HepG2 (cell line): ENCODE measurements around the gene CTLA4. TPM values are rescaled to one million over a fixed set of nuclear protein-coding genes. Genes with fewer than 3 reads are reported as not detected.

Source experiments
- FOXP1 ChIP-seq, 2 experiments: fragments of 450-650 bp in 1 of 2; IDR thresholded peaks; 2 replicates each; pipeline ENCODE4 v1.6.1; 2017 to 2018; ENCODE audit warnings: antibody characterized with exemption in 1 of 2
- GFI1 ChIP-seq: sonication (generic); formaldehyde crosslinking; IDR thresholded peaks from 2 replicates; pipeline ENCODE4 v1.5.0; 2020; ENCODE audit warnings: missing genetic modification reagents, mild to moderate bottlenecking, borderline replicate concordance
- KLF11 ChIP-seq: IDR thresholded peaks from 2 replicates; pipeline ENCODE4 v1.6.1; 2016; ENCODE audit warnings: missing compliant biosample characterization
- LCORL ChIP-seq, 2 experiments: fragments of 450-650 bp in 1 of 2; sonication (generic) in 1 of 2; formaldehyde crosslinking in 1 of 2; IDR thresholded peaks; 2 replicates each; pipeline versions ENCODE4 v1.5.0 to v1.6.1; 2017 to 2020; ENCODE audit warnings: antibody characterized with exemption in 1 of 2, missing genetic modification reagents in 1 of 2
- NFYB ChIP-seq: sonication (generic); formaldehyde crosslinking; IDR thresholded peaks from 2 replicates; pipeline ENCODE4 v1.4.0; 2020; ENCODE audit warnings: missing genetic modification reagents
- POGZ ChIP-seq: sonication (generic); formaldehyde crosslinking; IDR thresholded peaks from 2 replicates; pipeline ENCODE4 v1.4.0; 2020; ENCODE audit warnings: mild to moderate bottlenecking, missing genetic modification reagents
- TAF15 ChIP-seq: fragments of 200-400 bp; formaldehyde crosslinking; IDR thresholded peaks from one replicate; pipeline ENCODE4 v1.6.1; 2018; ENCODE audit warnings: mild to moderate bottlenecking, low read depth, low read length; ENCODE audit not compliant: poor library complexity, severe bottlenecking
- TEF ChIP-seq: sonication (generic); formaldehyde crosslinking; IDR thresholded peaks from 2 replicates; pipeline ENCODE4 v1.5.0; 2020; ENCODE audit warnings: missing genetic modification reagents
- ZEB1 ChIP-seq: IDR thresholded peaks from 2 replicates; pipeline ENCODE4 v1.6.1; 2012; ENCODE audit warnings: mild to moderate bottlenecking, low read depth, inconsistent platforms; ENCODE audit not compliant: insufficient replicate concordance
- ZGPAT ChIP-seq: IDR thresholded peaks from 2 replicates; pipeline ENCODE4 v1.6.1; 2016; ENCODE audit warnings: mild to moderate bottlenecking
- ZMYM4 ChIP-seq: sonication (generic); formaldehyde crosslinking; IDR thresholded peaks from 2 replicates; pipeline ENCODE4 v1.8.1; 2023; ENCODE audit warnings: mild to moderate bottlenecking, missing genetic modification reagents
- ZNF263 ChIP-seq: sonication (generic); formaldehyde crosslinking; IDR thresholded peaks from 2 replicates; pipeline ENCODE4 v1.4.0; 2020; ENCODE audit warnings: missing genetic modification reagents
- ZNF33B ChIP-seq: sonication (generic); formaldehyde crosslinking; IDR thresholded peaks from 2 replicates; pipeline ENCODE4 v1.5.1; 2020; ENCODE audit warnings: mild to moderate bottlenecking, missing genetic modification reagents
- ZNF747 ChIP-seq: sonication (generic); formaldehyde crosslinking; IDR thresholded peaks from 2 replicates; pipeline ENCODE4 v1.8.1; 2023; ENCODE audit warnings: missing genetic modification reagents, mild to moderate bottlenecking, borderline replicate concordance
- ZNF782 ChIP-seq: sonication (generic); formaldehyde crosslinking; IDR thresholded peaks from 2 replicates; pipeline ENCODE4 v1.4.0; 2020; ENCODE audit warnings: missing genetic modification reagents, mild to moderate bottlenecking, borderline replicate concordance
- polyA plus RNA-seq, 8 experiments: library from polyadenylated mRNA; depleted of rRNA in 3 of 8; stranded (reverse) in 7 of 8; unstranded in 1 of 8; fragments of >200 nt; fragmentation: Illumina TruSeq in 4 of 8; extraction: Trizol in 4 of 8; gene quantifications; 2 replicates each; pipeline versions ENCODE4 v1.2.1 to v1.2.3, GENCODE V29; 2011 to 2016; ENCODE audit warnings: low read depth in 4 of 8, missing spikeins in 1 of 8, mixed read lengths in 1 of 8; ENCODE audit not compliant: insufficient read depth in 1 of 8
- total RNA-seq, 5 experiments: library from RNA; depleted of rRNA; stranded (reverse); fragments of >200 nt; fragmentation: Illumina TruSeq; extraction: Trizol; gene quantifications; 2 replicates each; pipeline ENCODE4 v1.2.3, GENCODE V29; 2016; ENCODE audit warnings: low read depth in 1 of 5
- TF ChIP-seq, protein P1 (sequence below): sonication (generic); formaldehyde crosslinking; IDR thresholded peaks from one replicate; pipeline ENCODE4 v1.5.1; 2020; ENCODE audit warnings: mild to moderate bottlenecking, missing genetic modification reagents; ENCODE audit errors: not compliant biosample characterization
- TF ChIP-seq, protein P2 (sequence below): sonication (generic); formaldehyde crosslinking; IDR thresholded peaks from 2 replicates; pipeline ENCODE4 v1.5.1; 2020; ENCODE audit warnings: missing genetic modification reagents, mild to moderate bottlenecking, borderline replicate concordance

The CTLA4 gene
- total and polyA plus RNA-seq, 2 of the 13 experiments (the other 11 are each of a cell fraction or from before 2014, with no cell fraction given) = 0.16 TPM; not detected in 1

GRCh38 chr2:203913947-203914346 lies 46.4 kb downstream of the CTLA4 start (continued):
- TF ChIP-seq, protein P1, sequence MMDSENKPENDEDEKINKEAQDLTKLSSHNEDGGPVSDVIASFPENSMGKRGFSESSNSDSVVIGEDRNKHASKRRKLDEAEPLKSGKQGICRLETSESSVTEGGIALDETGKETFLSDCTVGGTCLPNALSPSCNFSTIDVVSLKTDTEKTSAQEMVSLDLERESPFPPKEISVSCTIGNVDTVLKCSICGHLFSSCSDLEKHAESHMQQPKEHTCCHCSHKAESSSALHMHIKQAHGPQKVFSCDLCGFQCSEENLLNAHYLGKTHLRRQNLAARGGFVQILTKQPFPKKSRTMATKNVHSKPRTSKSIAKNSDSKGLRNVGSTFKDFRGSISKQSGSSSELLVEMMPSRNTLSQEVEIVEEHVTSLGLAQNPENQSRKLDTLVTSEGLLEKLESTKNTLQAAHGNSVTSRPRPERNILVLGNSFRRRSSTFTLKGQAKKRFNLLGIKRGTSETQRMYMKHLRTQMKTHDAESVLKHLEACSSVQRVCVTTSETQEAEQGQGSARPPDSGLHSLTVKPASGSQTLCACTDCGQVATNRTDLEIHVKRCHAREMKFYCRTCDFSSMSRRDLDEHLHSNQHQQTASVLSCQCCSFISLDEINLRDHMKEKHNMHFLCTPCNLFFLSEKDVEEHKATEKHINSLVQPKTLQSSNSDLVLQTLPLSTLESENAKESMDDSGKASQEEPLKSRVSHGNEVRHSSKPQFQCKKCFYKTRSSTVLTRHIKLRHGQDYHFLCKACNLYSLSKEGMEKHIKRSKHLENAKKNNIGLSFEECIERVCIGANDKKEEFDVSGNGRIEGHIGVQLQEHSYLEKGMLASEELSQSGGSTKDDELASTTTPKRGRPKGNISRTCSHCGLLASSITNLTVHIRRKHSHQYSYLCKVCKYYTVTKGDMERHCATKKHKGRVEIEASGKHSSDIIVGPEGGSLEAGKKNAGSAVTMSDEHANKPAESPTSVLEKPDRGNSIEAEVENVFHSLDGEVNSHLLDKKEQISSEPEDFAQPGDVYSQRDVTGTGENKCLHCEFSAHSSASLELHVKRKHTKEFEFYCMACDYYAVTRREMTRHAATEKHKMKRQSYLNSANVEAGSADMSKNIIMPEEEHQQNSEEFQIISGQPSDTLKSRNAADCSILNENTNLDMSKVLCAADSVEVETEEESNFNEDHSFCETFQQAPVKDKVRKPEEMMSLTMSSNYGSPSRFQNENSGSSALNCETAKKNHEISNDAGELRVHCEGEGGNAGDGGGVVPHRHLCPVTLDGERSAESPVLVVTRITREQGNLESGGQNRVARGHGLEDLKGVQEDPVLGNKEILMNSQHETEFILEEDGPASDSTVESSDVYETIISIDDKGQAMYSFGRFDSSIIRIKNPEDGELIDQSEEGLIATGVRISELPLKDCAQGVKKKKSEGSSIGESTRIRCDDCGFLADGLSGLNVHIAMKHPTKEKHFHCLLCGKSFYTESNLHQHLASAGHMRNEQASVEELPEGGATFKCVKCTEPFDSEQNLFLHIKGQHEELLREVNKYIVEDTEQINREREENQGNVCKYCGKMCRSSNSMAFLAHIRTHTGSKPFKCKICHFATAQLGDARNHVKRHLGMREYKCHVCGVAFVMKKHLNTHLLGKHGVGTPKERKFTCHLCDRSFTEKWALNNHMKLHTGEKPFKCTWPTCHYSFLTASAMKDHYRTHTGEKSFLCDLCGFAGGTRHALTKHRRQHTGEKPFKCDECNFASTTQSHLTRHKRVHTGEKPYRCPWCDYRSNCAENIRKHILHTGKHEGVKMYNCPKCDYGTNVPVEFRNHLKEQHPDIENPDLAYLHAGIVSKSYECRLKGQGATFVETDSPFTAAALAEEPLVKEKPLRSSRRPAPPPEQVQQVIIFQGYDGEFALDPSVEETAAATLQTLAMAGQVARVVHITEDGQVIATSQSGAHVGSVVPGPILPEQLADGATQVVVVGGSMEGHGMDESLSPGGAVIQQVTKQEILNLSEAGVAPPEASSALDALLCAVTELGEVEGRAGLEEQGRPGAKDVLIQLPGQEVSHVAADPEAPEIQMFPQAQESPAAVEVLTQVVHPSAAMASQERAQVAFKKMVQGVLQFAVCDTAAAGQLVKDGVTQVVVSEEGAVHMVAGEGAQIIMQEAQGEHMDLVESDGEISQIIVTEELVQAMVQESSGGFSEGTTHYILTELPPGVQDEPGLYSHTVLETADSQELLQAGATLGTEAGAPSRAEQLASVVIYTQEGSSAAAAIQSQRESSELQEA (CRISPR knock-in tag) = no peak
- TF ChIP-seq NFYB (CRISPR knock-in tag) (peak; percentile 69), ZNF782 (CRISPR knock-in tag) (no peak), ZNF263 (CRISPR knock-in tag) (no peak), ZNF33B (no peak), TEF (CRISPR knock-in tag) (no peak), ZMYM4 (CRISPR knock-in tag) (peak; percentile 62), TAF15 (no peak), FOXP1 (IDR thresholded peaks at IDR 0.05) (no peak), FOXP1 (CRISPR knock-in tag; IDR thresholded peaks at IDR 0.05) (no peak), ZEB1 (no peak), LCORL (IDR thresholded peaks at IDR 0.05) (peak; percentile 37; the same call in 1 of the 2 replicates), LCORL (CRISPR knock-in tag; IDR thresholded peaks at IDR 0.05) (no peak), GFI1 (no peak), KLF11 (CRISPR knock-in tag) (no peak), POGZ (peak; percentile 47; the same call in 1 of the 2 replicates), ZGPAT (CRISPR knock-in tag) (no peak), ZNF747 (no peak)
- TF ChIP-seq, protein P2, sequence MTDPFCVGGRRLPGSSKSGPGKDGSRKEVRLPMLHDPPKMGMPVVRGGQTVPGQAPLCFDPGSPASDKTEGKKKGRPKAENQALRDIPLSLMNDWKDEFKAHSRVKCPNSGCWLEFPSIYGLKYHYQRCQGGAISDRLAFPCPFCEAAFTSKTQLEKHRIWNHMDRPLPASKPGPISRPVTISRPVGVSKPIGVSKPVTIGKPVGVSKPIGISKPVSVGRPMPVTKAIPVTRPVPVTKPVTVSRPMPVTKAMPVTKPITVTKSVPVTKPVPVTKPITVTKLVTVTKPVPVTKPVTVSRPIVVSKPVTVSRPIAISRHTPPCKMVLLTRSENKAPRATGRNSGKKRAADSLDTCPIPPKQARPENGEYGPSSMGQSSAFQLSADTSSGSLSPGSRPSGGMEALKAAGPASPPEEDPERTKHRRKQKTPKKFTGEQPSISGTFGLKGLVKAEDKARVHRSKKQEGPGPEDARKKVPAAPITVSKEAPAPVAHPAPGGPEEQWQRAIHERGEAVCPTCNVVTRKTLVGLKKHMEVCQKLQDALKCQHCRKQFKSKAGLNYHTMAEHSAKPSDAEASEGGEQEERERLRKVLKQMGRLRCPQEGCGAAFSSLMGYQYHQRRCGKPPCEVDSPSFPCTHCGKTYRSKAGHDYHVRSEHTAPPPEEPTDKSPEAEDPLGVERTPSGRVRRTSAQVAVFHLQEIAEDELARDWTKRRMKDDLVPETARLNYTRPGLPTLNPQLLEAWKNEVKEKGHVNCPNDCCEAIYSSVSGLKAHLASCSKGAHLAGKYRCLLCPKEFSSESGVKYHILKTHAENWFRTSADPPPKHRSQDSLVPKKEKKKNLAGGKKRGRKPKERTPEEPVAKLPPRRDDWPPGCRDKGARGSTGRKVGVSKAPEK = no peak
